VCaP (cell line): ENCODE measurements around the gene SENP5.

Experiments
- H3K27ac ChIP-seq: fragments of 450-650 bp; 2 replicates; pipeline ENCODE4 v1.5.1; 2017
- TF ChIP-seq, protein P1 (sequence below): fragments of 450-650 bp; conservative IDR thresholded peaks from 2 replicates; pipeline ENCODE4 v1.5.1; 2017; ENCODE audit warnings: mild to moderate bottlenecking, moderate library complexity

Gene SENP5

DNA sequence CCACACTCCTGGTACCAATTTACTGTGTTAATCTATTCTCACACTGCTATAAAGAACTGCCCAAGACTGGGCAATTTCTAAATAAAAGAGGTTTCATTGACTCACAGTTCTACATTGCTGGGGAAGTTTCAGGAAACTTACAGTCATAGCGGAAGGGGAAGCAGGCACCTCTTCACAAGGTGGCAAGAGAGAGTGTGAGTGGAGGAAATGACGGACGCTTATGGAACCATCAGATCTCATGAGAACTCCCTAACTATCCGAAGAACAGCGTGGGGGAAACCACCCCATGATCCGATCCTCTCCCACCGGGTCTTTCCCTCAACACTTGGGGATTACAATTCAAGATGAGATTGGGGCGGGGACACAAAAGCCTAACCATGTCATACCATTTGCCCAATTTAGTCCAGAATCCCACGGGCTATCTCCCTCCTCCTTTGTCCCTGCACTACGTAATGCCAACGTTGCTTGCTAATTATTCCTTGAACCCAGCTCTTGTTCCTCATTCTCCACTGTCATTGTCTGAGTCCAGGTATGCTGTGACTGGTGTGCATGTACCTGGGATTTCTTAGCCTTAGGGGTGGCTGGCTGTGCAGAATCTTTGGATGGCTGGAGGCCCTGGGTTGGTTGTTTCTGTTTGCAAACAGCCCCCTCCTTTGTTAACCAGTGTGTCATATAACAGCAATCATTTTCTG lies 97.5 kb downstream of the SENP5 start:
- TF ChIP-seq, protein P1, sequence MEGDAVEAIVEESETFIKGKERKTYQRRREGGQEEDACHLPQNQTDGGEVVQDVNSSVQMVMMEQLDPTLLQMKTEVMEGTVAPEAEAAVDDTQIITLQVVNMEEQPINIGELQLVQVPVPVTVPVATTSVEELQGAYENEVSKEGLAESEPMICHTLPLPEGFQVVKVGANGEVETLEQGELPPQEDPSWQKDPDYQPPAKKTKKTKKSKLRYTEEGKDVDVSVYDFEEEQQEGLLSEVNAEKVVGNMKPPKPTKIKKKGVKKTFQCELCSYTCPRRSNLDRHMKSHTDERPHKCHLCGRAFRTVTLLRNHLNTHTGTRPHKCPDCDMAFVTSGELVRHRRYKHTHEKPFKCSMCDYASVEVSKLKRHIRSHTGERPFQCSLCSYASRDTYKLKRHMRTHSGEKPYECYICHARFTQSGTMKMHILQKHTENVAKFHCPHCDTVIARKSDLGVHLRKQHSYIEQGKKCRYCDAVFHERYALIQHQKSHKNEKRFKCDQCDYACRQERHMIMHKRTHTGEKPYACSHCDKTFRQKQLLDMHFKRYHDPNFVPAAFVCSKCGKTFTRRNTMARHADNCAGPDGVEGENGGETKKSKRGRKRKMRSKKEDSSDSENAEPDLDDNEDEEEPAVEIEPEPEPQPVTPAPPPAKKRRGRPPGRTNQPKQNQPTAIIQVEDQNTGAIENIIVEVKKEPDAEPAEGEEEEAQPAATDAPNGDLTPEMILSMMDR = no peak
- no peak overlapping the region for H3K27ac ChIP-seq

DNA sequence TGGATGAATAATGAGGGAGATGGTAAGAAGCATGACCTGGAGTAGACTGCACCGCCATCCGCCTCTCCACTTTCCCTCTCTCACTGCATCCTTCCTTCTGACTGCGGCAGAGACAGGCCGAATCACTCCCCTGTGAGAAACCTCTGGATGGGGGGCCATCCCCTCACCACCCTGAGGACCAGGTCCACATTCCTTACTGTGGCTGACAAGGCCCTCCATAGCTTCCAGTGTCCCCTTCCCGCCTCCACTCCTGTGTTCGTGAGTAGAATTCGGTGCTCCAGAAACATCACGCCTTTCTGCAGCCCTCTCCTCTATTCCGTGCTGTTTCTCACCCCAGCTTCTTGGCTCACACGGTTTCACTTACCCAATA lies 98.1 kb downstream of the SENP5 start:
- TF ChIP-seq, protein P1 = no peak
- H3K27ac ChIP-seq = no peak overlapping the region

DNA sequence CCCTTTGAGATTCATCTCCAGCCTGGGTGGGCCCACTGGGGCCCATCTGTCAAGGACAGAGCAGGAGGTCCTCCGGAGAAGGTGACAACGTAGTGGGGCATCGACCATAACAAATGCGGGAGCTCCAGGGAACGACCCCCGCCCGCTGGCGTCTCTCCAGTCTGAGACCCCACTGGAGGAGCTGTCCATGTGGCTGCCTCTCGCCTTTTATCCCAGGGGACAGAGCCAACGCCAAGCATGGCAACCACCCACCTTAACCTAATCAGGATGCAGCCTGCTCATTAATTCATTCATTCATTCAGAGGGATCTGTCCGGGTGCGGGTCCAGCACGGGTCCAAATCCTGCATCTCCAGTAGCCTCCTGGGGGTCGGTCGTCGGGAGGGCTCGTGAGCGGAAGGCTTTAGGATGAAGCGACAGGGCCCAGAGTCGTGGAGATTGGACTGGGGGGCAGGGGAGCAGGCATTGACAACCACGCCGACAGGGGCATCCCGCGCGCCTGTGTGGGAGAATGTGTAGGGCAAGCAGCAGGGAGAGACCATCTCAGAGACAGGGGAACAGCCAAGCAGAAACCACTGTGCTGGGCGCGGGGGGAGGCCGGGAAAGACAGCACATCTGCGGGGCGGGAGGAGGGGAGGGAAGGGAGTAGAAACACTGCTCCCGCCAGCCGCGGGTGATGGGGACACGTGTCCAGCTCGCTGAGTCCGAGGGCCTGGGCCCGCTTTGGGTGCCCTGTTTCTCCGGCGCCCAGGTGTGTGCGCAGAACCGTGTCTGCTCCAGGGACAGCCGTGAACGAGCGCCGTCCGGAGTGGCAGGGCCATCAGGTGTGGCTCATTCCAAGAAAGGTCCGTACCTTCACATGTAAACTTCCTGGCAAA lies 99.0 kb downstream of the SENP5 start:
- H3K27ac ChIP-seq = no peak overlapping the region

DNA sequence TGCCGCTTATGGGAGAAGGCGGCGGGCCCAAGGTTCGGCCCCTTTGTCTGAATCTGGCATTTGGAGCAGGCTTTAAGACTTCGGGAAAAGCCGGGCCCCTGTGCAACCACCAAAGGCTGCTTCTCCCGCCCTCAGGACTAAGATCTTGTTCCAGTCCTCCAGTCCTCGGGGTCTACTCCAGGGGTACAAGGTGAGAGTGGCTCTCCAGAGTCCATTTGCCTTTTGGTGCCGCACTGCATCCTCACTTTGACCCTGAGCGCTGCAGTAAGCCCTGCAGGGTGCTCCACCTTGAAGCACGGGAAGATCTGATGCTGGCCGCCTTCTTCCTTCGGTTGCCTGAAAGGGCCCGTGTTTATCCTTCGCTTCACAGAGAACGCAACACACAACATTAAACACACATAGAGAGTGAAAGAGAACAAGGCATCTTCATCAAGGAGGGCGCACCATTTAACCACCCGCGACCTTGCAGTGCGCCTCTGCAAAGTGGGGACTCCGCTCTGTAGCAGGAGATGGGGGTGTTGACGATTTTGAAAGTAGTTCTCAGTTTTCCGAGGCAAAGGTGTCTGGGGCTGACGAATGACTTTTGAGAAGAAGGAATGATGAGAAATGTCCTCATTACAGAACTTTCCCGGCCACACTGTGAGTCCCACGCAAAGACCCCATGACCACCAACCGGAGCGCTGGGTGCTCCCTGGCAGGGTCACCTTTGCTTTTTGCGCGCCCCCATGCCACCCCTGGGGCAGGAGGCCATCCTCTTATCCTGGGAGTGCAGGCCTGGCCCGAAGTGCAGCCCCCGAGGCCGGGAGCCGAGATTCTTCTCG lies 99.9 kb downstream of the SENP5 start:
- TF ChIP-seq, protein P1 = no peak
- H3K27ac ChIP-seq = peak overlapping the region; percentile 68; the same call in 1 of the 2 replicates

More for the DNA sequence above, 99.0 kb downstream of the SENP5 start:
- TF ChIP-seq, protein P1 = no peak

DNA sequence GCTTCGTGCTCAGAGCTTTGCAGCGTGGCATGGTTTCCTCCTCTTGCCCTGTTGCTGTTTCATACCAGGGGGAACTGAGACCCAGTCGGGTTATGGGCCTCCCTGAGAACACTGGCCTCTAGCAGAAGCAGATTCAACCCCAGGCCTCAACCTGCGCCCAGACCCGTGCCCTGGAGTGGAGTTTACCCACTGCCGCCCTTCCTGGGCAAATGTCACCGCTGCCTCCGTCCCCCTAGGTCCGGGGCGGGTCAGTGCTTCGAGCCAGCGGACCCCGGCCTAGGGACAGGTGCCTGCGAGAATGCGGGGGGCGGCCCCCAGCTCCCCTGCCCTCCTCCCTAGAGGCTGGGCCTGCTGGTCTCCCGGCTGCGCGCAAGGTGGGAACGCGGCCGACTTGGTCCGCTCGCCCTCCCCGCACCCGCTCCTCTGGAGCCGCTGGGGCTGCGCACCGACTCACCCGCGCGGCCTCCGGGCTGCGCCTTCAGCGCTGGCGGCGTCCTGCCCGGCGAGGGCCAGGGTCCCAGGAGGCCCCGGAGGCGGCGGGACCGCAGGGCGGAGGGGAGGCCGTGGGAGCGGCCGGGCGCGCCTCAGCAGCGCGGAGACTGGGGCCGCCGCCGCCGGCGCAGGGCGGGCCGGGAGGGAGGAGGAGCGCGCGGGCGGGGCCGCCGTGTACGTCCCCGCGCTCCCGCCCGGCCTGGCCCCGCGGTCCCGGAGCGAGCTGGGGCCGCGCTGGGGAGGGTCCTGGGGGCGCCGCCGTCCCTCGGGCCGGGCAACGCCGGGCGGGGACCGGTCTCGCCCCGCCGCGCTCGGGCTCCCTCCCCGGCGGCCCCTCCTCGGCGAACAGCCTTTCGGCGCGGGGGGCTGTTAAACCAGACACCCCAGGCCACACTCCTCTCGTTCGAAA lies 100.8 kb downstream of the SENP5 start, which contains the start of gene PIGZ:
TSS of gene PIGZ (minus strand) at position 601 of the 901 bp plus-strand sequence. CDS start 16,802 bp downstream, outside the sequence.
- TF ChIP-seq, protein P1 = no peak
- H3K27ac ChIP-seq = peak within 1 kb of the TSS; percentile 68

DNA sequence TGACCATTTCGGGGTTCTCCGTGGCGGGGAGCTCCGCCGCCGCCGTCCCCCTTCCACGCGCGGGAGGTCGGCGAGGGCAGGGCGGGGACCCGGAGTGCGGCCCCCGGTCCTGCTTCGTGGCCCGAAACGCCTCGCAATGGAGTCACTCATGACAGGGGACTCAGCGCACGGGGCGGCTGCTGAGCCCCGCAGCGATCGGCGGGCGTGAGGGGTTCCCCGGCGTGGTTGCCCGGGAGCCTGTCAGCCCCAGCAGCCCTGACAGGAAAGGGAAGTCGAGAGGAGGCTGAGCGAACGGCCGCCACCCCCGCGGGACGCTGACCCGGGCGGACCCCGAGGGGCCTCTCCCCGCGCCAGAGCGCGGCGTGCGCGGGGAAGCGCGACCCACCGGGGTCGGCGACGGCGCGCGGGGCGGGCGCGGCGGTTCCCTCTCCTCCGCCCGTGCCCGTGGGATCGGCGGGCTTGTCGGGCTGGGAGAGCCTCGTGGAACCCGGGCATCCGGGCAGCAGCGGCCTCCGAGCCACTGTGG lies 101.5 kb downstream of the SENP5 start:
- peak overlapping the region; percentile 68 for H3K27ac ChIP-seq

More for the DNA sequence above, 101.5 kb downstream of the SENP5 start:
- TF ChIP-seq, protein P1 = no peak
